ENCODE results near the gene WDFY2.

DNA sequence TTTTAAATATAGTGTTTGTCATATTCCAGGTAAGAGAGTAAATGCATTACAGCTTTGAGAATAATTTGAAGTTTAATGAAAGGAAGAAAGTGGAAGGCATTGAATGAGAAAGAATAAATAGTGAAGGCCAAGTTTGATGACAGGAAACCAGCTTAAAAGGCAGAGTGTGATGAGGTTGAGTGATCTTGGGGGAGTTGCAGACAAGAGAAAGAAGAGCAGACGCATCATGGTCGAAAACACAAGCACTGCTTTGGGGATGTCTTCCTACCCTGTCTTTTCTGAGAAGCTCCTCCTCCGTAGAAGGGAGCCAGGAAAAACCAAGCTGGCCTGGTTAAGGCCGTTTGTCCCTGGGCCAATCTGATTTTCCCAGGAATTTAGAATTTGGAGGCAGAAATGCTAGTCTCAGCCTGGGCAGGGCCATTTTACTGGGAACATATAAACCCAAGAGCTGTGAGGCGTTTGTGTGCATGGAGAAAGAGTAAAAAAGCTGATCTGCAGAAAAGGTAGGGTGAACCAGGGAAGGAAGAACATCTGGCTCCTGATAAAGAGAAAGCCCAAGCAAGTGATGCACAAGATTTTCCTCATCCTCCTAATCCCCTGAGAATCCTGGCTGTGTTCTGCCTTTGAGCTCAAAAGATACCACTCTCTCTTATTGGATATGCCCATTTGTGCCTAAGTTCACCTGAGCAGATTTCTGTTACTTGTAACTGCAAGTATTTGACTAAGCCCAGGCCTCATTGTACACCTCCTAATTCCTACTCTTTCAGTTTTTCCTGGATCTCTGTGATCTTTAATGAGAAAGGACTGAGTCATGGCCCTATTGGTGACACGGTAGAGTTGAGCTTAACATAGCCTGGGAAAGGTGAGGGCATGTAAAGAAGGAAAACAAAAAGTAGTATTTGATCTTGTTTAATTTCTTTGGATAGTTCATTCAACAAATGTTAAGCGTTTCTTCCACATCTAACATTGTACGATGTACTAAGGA is 80.0 kb downstream of the WDFY2 start:
- TF ChIP-seq EZH2 (IDR thresholded peaks at IDR 0.05; ENCODE audit: borderline replicate concordance, control insufficient read depth, low read depth, low read length) (no peak), TCF7 (IDR thresholded peaks at IDR 0.05; ENCODE audit: borderline replicate concordance) (no peak)

Data from GM12878 (cell line).